Sigmoid colon (tissue), 3 donors: ENCODE results near the gene DNAH7.

Experiments used
- CTCF ChIP-seq, 4 experiments: fragments of 450-650 bp in 3 of 4; fragments of 200-600 bp in 1 of 4; IDR thresholded peaks; one replicate each; pipeline ENCODE4 v1.5.1; 2016 to 2019; ENCODE audit warnings: antibody characterized with exemption in 4 of 4, mild to moderate bottlenecking in 3 of 4, moderate library complexity in 2 of 4
- POLR2A ChIP-seq, 2 donors: fragments of 450-650 bp; IDR thresholded peaks; one replicate each; pipeline ENCODE4 v1.6.1; 2016; ENCODE audit warnings: antibody characterized with exemption in 2 of 2, mild to moderate bottlenecking in 2 of 2, moderate library complexity in 2 of 2

- TF ChIP-seq CTCF (IDR thresholded peaks at IDR 0.05): no peak
- no peak for TF ChIP-seq POLR2A (IDR thresholded peaks at IDR 0.05)
Observed at GRCh38 chr2:196086517-196087368, 18.1 kb upstream of the DNAH7 start.
